OCI-LY3 (cell line): ENCODE results near the gene STIM2.

Experiments
- H2AFZ ChIP-seq: fragments of 200-600, 300-600 bp; shearing (Covaris generic); 2 replicates; pipeline ENCODE4 v1.6.0; 2014; ENCODE audit warnings: antibody characterized with exemption, low read depth, low read length
- H3K27ac ChIP-seq: fragments of 200-600, 300-600 bp; sonication (generic); 2 replicates; pipeline ENCODE4 v1.5.1; 2014; ENCODE audit warnings: mild to moderate bottlenecking, low read length, moderate library complexity, mixed read lengths
- H3K27me3 ChIP-seq: fragments of 200-600, 300-600 bp; sonication (generic); 2 replicates; pipeline ENCODE4 v1.6.1; 2014; ENCODE audit warnings: low read depth, low read length, mixed read lengths
- H3K36me3 ChIP-seq: fragments of 200-600, 300-600 bp; sonication (generic); replicated peaks from 2 replicates; pipeline ENCODE3; 2014; ENCODE audit warnings: low read depth, low read length, mixed read lengths
- H3K4me1 ChIP-seq: fragments of 300-600, 200-600 bp; sonication (generic); 2 replicates; pipeline ENCODE4 v1.6.1; 2014; ENCODE audit warnings: low read length, mixed read lengths
- H3K4me2 ChIP-seq: fragments of 200-600, 300-600 bp; sonication (generic); 2 replicates; pipeline ENCODE4 v1.6.1; 2014; ENCODE audit warnings: low read length, mixed read lengths
- H3K4me3 ChIP-seq: fragments of 300-600, 200-600 bp; sonication (generic); 2 replicates; pipeline ENCODE4 v1.5.1; 2014; ENCODE audit warnings: antibody characterized with exemption, mild to moderate bottlenecking, low read length, moderate library complexity
- H3K79me2 ChIP-seq: fragments of 300-600, 200-600 bp; shearing (Covaris generic); 2 replicates; pipeline ENCODE4 v1.6.1; 2014; ENCODE audit warnings: mild to moderate bottlenecking, low read length, mixed read lengths
- H3K9ac ChIP-seq: fragments of 300-600, 200-600 bp; shearing (Covaris generic); 2 replicates; pipeline ENCODE4 v1.6.0; 2014; ENCODE audit warnings: mild to moderate bottlenecking, low read length, moderate library complexity
- H3K9me3 ChIP-seq: fragments of 200-600, 300-600 bp; shearing (Covaris generic); 2 replicates; pipeline ENCODE4 v1.6.1; 2014; ENCODE audit warnings: low read length, mixed read lengths; ENCODE audit not compliant: insufficient read depth
- H4K20me1 ChIP-seq: fragments of 200-600, 300-600 bp; sonication (generic); 2 replicates; pipeline ENCODE4 v1.6.1; 2016; ENCODE audit warnings: low read length, mixed read lengths; ENCODE audit not compliant: insufficient read depth
- EZH2phosphoT487 ChIP-seq: fragments of 200-600 bp; shearing (Covaris generic); IDR thresholded peaks from 2 replicates; pipeline ENCODE4 v1.6.1; 2018; ENCODE audit warnings: antibody characterized with exemption, mixed run types, low read depth
- TF ChIP-seq, protein P1 (sequence below): fragments of 200-600, 300-600 bp; sonication (generic); IDR thresholded peaks from 2 replicates; pipeline ENCODE4 v1.5.1; 2014; ENCODE audit warnings: antibody characterized with exemption, low read length, low read depth

STIM2 gene

DNA sequence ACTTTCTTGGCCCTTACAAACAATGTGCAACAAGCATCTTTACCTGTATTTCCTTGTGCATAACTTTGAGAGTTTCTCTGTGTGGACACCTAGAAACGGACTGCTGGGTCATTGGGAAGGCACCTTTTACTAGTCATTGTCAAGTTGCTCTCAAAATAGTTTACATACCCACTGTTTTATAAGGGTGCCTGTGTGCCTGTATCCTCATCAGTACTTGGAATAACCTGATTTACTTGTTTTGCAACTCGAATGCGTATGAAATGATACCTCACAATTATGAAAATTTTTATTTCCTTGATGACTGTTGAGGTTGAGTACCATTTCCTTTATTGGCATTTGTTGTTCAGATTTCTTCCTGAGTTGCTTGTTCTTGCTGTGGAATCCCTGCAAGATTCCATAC, 150.8 kb downstream of the STIM2 start:
- TF ChIP-seq EZH2phosphoT487 = no peak
- TF ChIP-seq, protein P1, sequence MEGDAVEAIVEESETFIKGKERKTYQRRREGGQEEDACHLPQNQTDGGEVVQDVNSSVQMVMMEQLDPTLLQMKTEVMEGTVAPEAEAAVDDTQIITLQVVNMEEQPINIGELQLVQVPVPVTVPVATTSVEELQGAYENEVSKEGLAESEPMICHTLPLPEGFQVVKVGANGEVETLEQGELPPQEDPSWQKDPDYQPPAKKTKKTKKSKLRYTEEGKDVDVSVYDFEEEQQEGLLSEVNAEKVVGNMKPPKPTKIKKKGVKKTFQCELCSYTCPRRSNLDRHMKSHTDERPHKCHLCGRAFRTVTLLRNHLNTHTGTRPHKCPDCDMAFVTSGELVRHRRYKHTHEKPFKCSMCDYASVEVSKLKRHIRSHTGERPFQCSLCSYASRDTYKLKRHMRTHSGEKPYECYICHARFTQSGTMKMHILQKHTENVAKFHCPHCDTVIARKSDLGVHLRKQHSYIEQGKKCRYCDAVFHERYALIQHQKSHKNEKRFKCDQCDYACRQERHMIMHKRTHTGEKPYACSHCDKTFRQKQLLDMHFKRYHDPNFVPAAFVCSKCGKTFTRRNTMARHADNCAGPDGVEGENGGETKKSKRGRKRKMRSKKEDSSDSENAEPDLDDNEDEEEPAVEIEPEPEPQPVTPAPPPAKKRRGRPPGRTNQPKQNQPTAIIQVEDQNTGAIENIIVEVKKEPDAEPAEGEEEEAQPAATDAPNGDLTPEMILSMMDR = no peak
- Histone ChIP-seq H3K4me1 (no peaks in the 10 kb centered on the region), H3K27me3 (no peaks in the 10 kb centered on the region), H3K79me2 (no peaks in the 10 kb centered on the region), H3K9me3 (no peaks in the 10 kb centered on the region), H3K9ac (no peak overlapping the region), H3K36me3 (peaks cover 3% of the 10 kb centered on the region), H3K4me3 (no peak overlapping the region), H3K27ac (no peak overlapping the region), H3K4me2 (no peak overlapping the region), H2AFZ (no peak overlapping the region), H4K20me1 (no peaks in the 10 kb centered on the region)

DNA sequence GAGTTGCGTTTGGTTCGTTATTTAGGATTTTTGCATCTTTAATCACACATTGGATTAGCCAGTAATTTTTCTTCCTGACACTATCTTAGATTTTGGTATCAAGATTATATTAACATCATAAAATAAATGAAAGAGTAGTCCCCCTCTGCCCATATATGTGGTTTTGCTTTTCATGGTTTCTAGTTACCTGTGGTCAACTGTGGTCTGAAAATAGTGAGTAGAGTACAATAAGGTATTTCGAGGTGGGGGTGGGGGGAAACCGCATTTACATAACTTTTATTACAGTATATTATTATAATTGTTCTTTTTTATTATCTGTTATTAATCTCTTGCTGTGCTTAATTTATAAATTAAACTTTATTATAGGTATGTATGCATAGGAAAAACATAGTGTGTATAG, 152.4 kb downstream of the STIM2 start:
- Histone ChIP-seq H3K27ac (no peak overlapping the region), H3K36me3 (peaks cover 3% of the 10 kb centered on the region), H3K9ac (no peak overlapping the region), H4K20me1 (no peaks in the 10 kb centered on the region), H2AFZ (no peak overlapping the region), H3K79me2 (no peaks in the 10 kb centered on the region), H3K27me3 (no peaks in the 10 kb centered on the region), H3K4me3 (no peak overlapping the region), H3K9me3 (no peaks in the 10 kb centered on the region), H3K4me2 (no peak overlapping the region), H3K4me1 (no peaks in the 10 kb centered on the region)
- TF ChIP-seq, protein P1 = no peak
- no peak for TF ChIP-seq EZH2phosphoT487

DNA sequence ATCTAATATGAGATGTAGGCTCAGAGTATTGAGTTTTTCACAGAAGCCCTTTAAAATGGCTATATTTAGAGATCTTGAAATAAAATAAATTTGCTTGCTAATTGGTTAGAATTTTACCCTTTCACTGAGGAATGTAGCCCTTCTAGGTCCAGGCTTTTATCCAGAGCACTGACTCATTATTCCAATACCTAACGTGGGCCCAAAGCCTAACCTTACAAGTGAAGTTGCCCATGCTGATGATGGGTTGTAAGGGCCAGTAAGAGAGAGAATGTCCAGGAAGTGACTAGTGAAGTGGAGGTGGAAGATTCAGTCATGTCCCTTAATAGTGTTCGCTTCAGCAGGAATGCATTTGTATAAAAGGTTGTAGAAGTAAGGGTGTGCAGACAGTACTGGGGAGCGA, 155.9 kb downstream of the STIM2 start:
- no peak overlapping the region for H3K4me3 ChIP-seq
- H3K79me2 ChIP-seq = no peaks in the 10 kb centered on the region
- peaks cover 13% of the 10 kb centered on the region for H3K4me1 ChIP-seq
- no peaks in the 10 kb centered on the region for H3K9me3 ChIP-seq
- H3K4me2 ChIP-seq = no peak overlapping the region
- no peaks in the 10 kb centered on the region for H4K20me1 ChIP-seq
- H3K27me3 ChIP-seq = no peaks in the 10 kb centered on the region
- TF ChIP-seq, protein P1 = no peak
- TF ChIP-seq EZH2phosphoT487 = no peak
- H3K36me3 ChIP-seq = peaks cover 7% of the 10 kb centered on the region
- H3K27ac ChIP-seq = no peak overlapping the region
- H2AFZ ChIP-seq = no peak overlapping the region
- H3K9ac ChIP-seq = no peak overlapping the region

DNA sequence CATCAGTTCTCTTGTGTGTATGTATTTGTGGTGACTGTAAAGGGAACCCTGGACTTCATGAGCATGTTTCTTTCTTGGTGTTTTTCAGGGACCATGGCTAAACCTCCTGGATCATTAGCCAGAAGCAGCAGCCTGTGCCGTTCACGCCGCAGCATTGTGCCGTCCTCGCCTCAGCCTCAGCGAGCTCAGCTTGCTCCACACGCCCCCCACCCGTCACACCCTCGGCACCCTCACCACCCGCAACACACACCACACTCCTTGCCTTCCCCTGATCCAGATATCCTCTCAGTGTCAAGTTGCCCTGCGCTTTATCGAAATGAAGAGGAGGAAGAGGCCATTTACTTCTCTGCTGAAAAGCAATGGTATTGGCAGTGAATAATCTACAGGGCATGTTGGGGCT, 157.0 kb downstream of the STIM2 start:
- Histone ChIP-seq H4K20me1 (no peaks in the 10 kb centered on the region), H3K4me3 (no peak overlapping the region), H2AFZ (no peak overlapping the region), H3K9ac (no peak overlapping the region), H3K9me3 (no peaks in the 10 kb centered on the region), H3K27me3 (no peaks in the 10 kb centered on the region), H3K79me2 (no peaks in the 10 kb centered on the region), H3K36me3 (peaks cover 7% of the 10 kb centered on the region), H3K27ac (no peak overlapping the region), H3K4me1 (peaks cover 13% of the 10 kb centered on the region), H3K4me2 (no peak overlapping the region)
- TF ChIP-seq, protein P1 = no peak
- TF ChIP-seq EZH2phosphoT487 = no peak
